HG02870 (cell line): ENCODE data around the gene TTYH2.
"Not testable (repeated sequence)": the region's sequence is repeated elsewhere in the genome, so short reads cannot be mapped to it uniquely, and the experiment has no call there.

Experiments used
- ATAC-seq: cut with Tn5 transposase; IDR thresholded peaks from one replicate; pipeline ENCODE4 v1.9.1; 2021; ENCODE audit warnings: mild to moderate bottlenecking, moderate library complexity; ENCODE audit not compliant: unreplicated experiment

The TTYH2 gene

GRCh38 chr17:74259667-74260524 lies 46.5 kb downstream of the TTYH2 start:
- ATAC-seq = no peak

DNA sequence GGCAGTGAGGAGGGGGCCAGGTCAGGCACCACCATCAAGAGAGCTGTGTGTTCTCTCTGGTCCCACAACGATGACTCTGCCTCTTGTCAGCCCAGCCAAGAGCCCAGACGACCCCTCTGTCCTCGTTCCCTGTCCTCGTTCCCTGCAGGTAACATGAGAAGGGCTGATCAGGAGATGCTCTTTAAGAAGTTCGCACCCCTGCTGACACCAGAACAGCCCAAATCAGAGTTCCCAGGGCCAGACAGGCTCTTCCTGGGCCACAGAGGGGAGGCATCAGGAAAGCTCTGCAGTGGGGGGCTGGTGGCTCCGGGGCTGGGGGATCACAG lies 47.1 kb downstream of the TTYH2 start:
- ATAC-seq = no peak

GRCh38 chr17:74262601-74263000 lies 49.2 kb downstream of the TTYH2 start:
- no peak for ATAC-seq

DNA sequence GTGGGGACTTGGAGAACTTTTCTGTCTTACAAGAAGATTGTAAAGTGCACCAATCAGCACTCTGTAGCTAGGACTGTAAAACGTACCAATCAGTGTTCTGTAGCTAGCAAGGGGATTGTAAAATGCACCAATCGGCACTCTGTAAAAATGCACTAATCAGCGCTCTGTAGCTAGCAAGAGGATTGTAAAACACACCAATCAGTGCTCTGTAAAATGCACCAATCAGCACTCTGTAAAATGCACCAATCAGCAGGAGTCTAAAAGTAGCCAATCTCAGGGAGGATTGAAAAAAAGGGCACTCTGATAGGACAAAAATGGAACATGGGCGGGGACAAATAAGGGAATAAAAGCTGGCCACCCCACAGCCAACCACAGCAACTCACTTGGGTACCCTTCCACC lies 53.7 kb downstream of the TTYH2 start:
- ATAC-seq = not testable (repeated sequence)

GRCh38 chr17:74267579-74267978 lies 54.2 kb downstream of the TTYH2 start:
- no peak for ATAC-seq

GRCh38 chr17:74267987-74268499 lies 54.7 kb downstream of the TTYH2 start:
- ATAC-seq = no peak

DNA sequence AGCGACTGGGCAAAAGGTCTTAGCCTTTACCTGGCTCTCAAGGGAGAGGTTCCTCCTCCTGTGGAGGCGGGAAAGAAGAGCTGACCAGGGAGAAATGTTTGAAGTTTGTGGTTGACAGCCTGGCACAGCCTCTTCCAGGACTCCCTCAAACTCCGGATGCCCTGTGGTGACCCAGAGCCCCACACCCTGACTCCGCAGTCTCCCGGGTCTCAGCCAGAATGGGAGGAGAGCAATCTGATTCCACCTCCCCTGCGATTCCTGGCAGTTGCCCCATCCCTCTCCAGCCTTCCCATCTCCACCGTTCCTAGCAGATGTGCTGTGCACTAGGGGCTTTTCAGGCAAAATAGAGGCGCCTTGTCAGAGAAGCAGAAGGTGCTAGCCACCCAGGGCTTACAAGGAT lies 55.2 kb downstream of the TTYH2 start:
- no peak for ATAC-seq

DNA sequence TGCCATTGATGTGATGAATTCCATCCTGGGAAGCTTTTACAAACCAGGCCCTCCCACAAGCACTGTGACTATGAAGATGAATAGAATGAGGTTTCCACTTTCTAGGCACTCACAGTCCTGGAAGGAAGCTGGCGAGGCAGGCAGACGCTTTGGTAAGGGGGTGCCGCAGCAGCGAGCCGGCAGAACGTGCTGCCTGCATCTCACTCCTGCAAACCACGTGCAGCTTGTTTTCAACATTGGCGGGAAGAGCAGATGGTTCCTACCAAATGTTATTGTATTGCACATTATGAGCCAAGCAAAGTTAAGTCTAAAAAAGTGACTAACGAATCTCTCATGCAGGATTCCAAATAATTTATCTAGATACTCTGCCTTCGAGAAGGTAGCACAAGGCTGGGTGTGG lies 57.0 kb downstream of the TTYH2 start:
- ATAC-seq = no peak

GRCh38 chr17:74271281-74271680 lies 57.9 kb downstream of the TTYH2 start:
- ATAC-seq = no peak

- no peak for ATAC-seq
Observed at GRCh38 chr17:74271901-74272561, 58.7 kb downstream of the TTYH2 start.

DNA sequence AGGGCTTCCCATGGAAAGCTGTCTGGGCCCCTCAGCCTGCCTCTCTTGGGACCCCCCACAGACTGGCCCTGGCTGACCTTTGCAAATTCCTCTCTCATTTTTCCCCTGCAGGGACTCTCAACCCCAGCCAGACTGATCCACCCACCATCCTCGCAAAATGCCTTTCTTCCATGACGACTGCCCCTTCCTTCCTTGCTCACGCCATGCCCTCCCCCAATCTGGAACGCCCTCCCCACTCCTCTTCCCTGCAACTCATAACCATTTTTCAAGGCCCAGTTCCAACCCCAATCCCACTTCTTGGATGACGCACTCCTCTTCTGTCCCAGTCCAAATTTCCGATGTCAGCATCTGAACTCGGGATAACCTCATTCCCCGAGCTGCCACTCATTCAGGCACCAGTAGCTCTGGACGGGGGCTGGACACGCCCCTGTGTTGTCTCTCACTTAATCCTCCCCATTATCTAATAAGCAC lies 59.4 kb downstream of the TTYH2 start:
- ATAC-seq = no peak

DNA sequence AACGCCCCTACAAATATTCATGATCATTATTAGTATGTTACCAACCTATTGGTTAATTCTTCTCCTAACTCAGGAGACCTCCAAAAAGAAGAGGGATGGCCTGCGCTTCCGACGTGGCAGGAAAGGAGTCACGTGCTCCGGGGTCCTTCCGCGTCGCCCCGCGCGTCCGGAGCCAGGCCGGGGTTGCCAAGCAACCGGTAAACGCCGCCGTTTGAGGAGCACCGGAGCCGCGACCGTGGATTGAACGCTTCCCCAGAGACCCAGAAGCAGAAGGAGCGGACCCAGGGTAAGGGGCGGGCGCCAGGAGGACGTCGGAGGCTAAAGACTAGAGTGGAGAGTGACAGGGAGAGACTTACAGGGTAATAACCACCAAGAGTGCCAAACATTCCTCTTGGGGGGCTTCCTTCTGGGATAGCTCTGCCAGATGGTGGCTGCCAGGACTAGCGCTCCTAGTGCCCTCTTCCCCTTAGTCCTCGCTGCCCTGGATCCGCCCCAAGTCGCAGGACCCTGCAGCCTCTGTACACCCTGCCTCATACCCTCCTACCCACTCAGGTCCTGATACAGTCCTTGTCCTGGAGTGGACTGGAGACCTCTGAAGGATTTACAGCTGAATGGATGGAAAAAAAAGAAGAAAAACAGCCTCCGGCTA lies 60.8 kb downstream of the TTYH2 start, which contains the start of gene DNAI2:
DNAI2 (plus strand) TSS at position 175 of the 649 bp plus-strand sequence. CDS start 7,584 bp downstream, outside the sequence.
- no peak for ATAC-seq

DNA sequence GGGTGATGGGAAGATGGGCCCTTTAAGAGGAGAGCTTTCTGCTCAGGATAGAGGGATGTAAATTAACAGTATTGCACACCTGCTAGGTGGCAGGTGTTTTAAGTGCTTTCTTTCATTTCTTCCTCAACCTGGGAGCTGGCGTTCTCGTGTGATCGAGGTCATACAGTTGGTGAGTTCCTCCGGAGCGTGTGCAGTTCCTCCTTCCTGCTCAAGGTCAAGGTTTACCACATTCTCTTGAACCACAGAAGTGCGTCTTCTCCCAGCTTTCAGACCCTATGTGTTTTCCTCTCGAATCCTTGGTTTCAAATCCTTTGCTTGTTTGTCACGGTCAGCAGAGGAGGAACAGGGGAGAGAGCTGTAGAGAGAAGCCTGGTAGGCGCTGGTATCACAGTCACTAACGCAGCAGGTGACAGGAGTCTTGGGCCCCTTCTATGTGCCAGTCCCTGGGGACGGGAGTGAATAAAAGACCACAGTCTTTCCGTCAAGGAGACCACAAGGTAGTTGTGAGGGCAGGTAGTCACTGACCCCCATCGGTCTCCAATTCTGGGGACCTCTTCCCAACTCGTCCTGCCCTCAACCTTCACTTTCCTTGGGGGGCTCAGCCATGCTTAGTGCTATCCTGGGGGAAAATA lies 61.5 kb downstream of the TTYH2 start:
- no peak for ATAC-seq

GRCh38 chr17:74276051-74276476 lies 62.7 kb downstream of the TTYH2 start:
- no peak for ATAC-seq

GRCh38 chr17:74276541-74277009 lies 63.2 kb downstream of the TTYH2 start:
- ATAC-seq = no peak

- no peak for ATAC-seq
Observed at GRCh38 chr17:74277935-74278334, 64.6 kb downstream of the TTYH2 start.

GRCh38 chr17:74279617-74280016 lies 66.2 kb downstream of the TTYH2 start:
- ATAC-seq = not testable (repeated sequence)

DNA sequence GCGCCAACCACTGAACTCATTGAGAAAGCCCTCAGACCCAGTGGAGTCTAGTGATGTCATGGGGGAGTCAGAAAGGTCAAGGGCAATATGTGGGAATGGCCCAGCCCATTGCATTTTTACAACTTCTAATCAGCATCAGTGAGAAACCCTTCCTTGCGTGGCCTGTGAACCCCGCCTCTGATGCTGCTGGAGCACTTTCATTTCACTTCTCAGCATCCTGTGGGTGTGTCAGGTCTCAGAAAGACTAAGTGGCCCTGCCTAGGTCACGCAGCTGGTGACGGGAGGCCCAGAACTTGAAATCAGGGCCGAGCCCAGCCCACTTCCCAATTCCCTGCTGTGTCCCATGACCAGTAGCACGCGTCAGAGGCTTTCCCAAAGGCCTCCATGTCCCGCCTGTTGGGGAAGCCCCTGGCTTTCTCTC lies 66.7 kb downstream of the TTYH2 start:
- no peak for ATAC-seq

GRCh38 chr17:74281799-74282198 lies 68.4 kb downstream of the TTYH2 start:
- ATAC-seq = no peak

GRCh38 chr17:74282274-74282586 lies 68.9 kb downstream of the TTYH2 start:
- not testable (repeated sequence) for ATAC-seq
